Breast epithelium (tissue), 3 donors: ENCODE data around the gene RCVRN.

ENCODE experiments used
- POLR2A ChIP-seq: fragments of 450-650 bp; IDR thresholded peaks from one replicate; pipeline ENCODE4 v1.6.1; 2016; ENCODE audit warnings: antibody characterized with exemption, mild to moderate bottlenecking, moderate library complexity
- POLR2AphosphoS5 ChIP-seq, 3 donors: sonication (generic); formaldehyde crosslinking; IDR thresholded peaks; one replicate each; pipeline ENCODE4 v1.6.1; 2017; ENCODE audit warnings: antibody characterized with exemption in 3 of 3
- TF ChIP-seq, protein P1 (sequence below), 3 donors: fragments of 450-650 bp; IDR thresholded peaks; one replicate each; pipeline ENCODE4 v1.5.1; 2016 to 2017; ENCODE audit warnings: antibody characterized with exemption in 3 of 3, mild to moderate bottlenecking in 3 of 3, moderate library complexity in 3 of 3

GRCh38 chr17:9895923-9896322, 9.1 kb downstream of the RCVRN start:
- TF ChIP-seq, protein P1, sequence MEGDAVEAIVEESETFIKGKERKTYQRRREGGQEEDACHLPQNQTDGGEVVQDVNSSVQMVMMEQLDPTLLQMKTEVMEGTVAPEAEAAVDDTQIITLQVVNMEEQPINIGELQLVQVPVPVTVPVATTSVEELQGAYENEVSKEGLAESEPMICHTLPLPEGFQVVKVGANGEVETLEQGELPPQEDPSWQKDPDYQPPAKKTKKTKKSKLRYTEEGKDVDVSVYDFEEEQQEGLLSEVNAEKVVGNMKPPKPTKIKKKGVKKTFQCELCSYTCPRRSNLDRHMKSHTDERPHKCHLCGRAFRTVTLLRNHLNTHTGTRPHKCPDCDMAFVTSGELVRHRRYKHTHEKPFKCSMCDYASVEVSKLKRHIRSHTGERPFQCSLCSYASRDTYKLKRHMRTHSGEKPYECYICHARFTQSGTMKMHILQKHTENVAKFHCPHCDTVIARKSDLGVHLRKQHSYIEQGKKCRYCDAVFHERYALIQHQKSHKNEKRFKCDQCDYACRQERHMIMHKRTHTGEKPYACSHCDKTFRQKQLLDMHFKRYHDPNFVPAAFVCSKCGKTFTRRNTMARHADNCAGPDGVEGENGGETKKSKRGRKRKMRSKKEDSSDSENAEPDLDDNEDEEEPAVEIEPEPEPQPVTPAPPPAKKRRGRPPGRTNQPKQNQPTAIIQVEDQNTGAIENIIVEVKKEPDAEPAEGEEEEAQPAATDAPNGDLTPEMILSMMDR (IDR thresholded peaks at IDR 0.05) = no peak
- TF ChIP-seq POLR2A (no peak), POLR2AphosphoS5 (IDR thresholded peaks at IDR 0.05) (no peak)
